OCI-LY3 (cell line): ENCODE data around the gene RPL9.
"Not testable (repeated sequence)": the region's sequence is repeated elsewhere in the genome, so short reads cannot be mapped to it uniquely, and the experiment has no call there.

Source experiments
- CTCF ChIP-seq: fragments of 200-600, 300-600 bp; sonication (generic); IDR thresholded peaks from 2 replicates; pipeline ENCODE4 v1.5.1; 2014; ENCODE audit warnings: antibody characterized with exemption, low read length, low read depth
- EZH2phosphoT487 ChIP-seq: fragments of 200-600 bp; shearing (Covaris generic); IDR thresholded peaks from 2 replicates; pipeline ENCODE4 v1.6.1; 2018; ENCODE audit warnings: antibody characterized with exemption, mixed run types, low read depth

GRCh38 chr4:39411561-39411960, 47.2 kb downstream of the RPL9 start:
- not testable (repeated sequence) for TF ChIP-seq CTCF, EZH2phosphoT487
